ENCODE data around the gene SPPL2B.
"Not testable (repeated sequence)": the region's sequence is repeated elsewhere in the genome, so short reads cannot be mapped to it uniquely, and the experiment has no call there.

The SPPL2B gene

DNA sequence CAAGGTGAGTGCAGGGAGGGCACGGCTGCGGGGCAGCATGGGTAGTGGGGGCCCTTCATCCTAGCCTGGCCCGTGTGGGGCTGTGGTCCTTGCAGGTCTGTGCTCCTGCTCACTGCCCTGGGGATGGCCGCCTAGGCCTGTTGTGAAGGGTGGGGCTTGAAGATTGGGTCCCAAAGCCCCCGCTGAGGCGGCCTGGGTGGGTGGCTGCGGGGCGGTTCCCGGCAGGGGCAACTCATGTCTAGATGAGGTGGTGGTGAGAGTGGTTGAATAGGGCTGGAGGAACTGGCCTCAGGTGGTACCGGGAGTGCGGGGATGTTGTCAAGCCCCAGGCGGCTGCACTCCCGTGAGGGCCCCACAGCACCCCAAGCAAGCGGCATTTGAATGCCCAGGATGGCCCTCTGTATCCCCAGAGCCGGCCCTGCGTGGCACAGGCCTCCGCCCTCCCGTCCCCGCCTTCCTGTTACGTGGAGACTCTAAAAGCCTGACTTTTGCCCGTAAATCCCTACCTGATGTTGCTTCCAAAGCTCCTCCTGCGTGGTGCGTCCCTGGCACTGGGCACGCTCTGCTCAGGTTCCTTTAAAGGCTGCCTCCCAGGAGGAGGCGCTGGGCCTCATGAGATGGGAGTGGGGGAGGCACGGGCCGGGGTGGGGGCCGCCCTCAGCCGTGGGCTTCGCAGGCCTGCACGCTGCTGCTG lies 15.0 kb downstream of the SPPL2B start:
- H3K4me3 ChIP-seq (replicated peaks; ENCODE audit: low read depth, low read length), result no peak overlapping the region
- TF ChIP-seq CTCF (IDR thresholded peaks at IDR 0.05; ENCODE audit: low read depth, low read length, missing control alignments), result no peak
- DNase-seq (ENCODE audit: extremely low read depth, low read depth), result no peak

- no peak for TF ChIP-seq CTCF (IDR thresholded peaks at IDR 0.05; ENCODE audit: low read depth, low read length, missing control alignments)
- no peak for DNase-seq (ENCODE audit: extremely low read depth, low read depth)
- no peak overlapping the region for H3K4me3 ChIP-seq (replicated peaks; ENCODE audit: low read depth, low read length)
Measured at GRCh38 chr19:2344381-2344870, 15.9 kb downstream of the SPPL2B start.

- no peak for TF ChIP-seq CTCF (IDR thresholded peaks at IDR 0.05; ENCODE audit: low read depth, low read length, missing control alignments)
- DNase-seq (ENCODE audit: extremely low read depth, low read depth), result no peak
- no peak overlapping the region for H3K4me3 ChIP-seq (replicated peaks; ENCODE audit: low read depth, low read length)
Measured at GRCh38 chr19:2345076-2345475, 16.6 kb downstream of the SPPL2B start.

GRCh38 chr19:2345794-2346663 lies 17.5 kb downstream of the SPPL2B start:
- no peak overlapping the region for H3K4me3 ChIP-seq (replicated peaks; ENCODE audit: low read depth, low read length)
- no peak for TF ChIP-seq CTCF (IDR thresholded peaks at IDR 0.05; ENCODE audit: low read depth, low read length, missing control alignments)
- no peak for DNase-seq (ENCODE audit: extremely low read depth, low read depth)

GRCh38 chr19:2349818-2350217 lies 21.3 kb downstream of the SPPL2B start:
- DNase-seq (ENCODE audit: extremely low read depth, low read depth); H3K4me3 ChIP-seq (replicated peaks; ENCODE audit: low read depth, low read length): not testable (repeated sequence)

- DNase-seq (ENCODE audit: extremely low read depth, low read depth), result no peak
- TF ChIP-seq CTCF (IDR thresholded peaks at IDR 0.05; ENCODE audit: low read depth, low read length, missing control alignments), result no peak
- H3K4me3 ChIP-seq (replicated peaks; ENCODE audit: low read depth, low read length), result no peak overlapping the region
Measured at GRCh38 chr19:2350656-2351055, 22.2 kb downstream of the SPPL2B start.

DNA sequence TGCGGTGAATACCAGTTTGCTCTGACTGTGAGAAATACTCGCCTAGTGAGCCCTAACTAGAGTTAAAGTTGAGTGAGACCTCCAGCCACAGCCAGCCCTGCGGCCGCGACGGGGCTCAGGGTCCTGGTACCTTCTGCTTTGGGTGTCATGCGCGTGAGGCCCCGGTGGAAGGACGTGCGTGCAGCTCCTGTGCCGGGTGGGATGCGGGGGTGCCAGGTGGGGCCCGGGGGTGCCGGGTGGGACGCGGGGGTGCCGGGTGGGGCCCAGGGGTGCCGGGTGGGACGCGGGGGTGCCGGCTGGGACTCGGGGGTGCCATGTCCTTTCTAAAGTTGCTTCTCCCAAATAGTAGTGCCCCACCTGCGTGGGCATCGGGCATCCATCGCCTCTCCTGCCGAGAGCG lies 23.1 kb downstream of the SPPL2B start:
- no peak for TF ChIP-seq CTCF (IDR thresholded peaks at IDR 0.05; ENCODE audit: low read depth, low read length, missing control alignments)
- DNase-seq (ENCODE audit: extremely low read depth, low read depth), result no peak
- H3K4me3 ChIP-seq (replicated peaks; ENCODE audit: low read depth, low read length), result no peak overlapping the region

Data from HFF-Myc (cell line).